WERI-Rb-1 (cell line): ENCODE results near the gene ZNF768.

Experiments
- DNase-seq: peaks from one replicate; pipeline ENCODE4 v3.0.0-alpha.2; 2020
- H3K27ac ChIP-seq: fragments of 250-450 bp; sonication (Bioruptor Pico); 2 replicates; pipeline ENCODE4 v1.5.1; 2020; ENCODE audit warnings: mild to moderate bottlenecking, moderate library complexity
- H3K27me3 ChIP-seq: fragments of 250-450 bp; sonication (Bioruptor Pico); 2 replicates; pipeline ENCODE4 v1.5.1; 2021; ENCODE audit warnings: mild to moderate bottlenecking, low read depth, moderate library complexity; ENCODE audit not compliant: insufficient read depth, severe bottlenecking
- H3K36me3 ChIP-seq: fragments of 250-450 bp; sonication (Bioruptor Pico); 2 replicates; pipeline ENCODE4 v1.5.1; 2020; ENCODE audit warnings: mild to moderate bottlenecking, moderate library complexity
- H3K4me3 ChIP-seq: 2 replicates; pipeline ENCODE4 v1.5.1; 2011; ENCODE audit warnings: low read depth, mild to moderate bottlenecking, control low read depth, low read length
- H3K9me3 ChIP-seq: fragments of 250-450 bp; sonication (Bioruptor Pico); 2 replicates; pipeline ENCODE4 v1.5.1; 2021; ENCODE audit warnings: mild to moderate bottlenecking, moderate library complexity; ENCODE audit not compliant: severe bottlenecking
- CTCF ChIP-seq: IDR thresholded peaks from 2 replicates; pipeline ENCODE4 v1.5.1; 2011; ENCODE audit warnings: low read depth, mild to moderate bottlenecking, control low read depth, inconsistent platforms, low read length

Gene ZNF768

GRCh38 chr16:30526137-30526822 is at the start of gene ZNF768:
TSS of gene ZNF768 (minus strand) at chr16:30526566. CDS start at chr16:30526413, 153 bp downstream.
- H3K27me3 ChIP-seq: no peaks in the 10 kb centered on the region
- H3K27ac ChIP-seq: peak within 1 kb of the TSS; percentile 98
- DNase-seq: no peak
- H3K9me3 ChIP-seq: no peaks in the 10 kb centered on the region
- H3K36me3 ChIP-seq: peaks cover 19% of the 10 kb centered on the region
- TF ChIP-seq CTCF: no peak
- peak within 1 kb of the TSS; percentile 88 for H3K4me3 ChIP-seq

GRCh38 chr16:30574678-30575077 is 48.3 kb upstream of the ZNF768 start:
- H3K27ac ChIP-seq: no peak overlapping the region
- no peak for TF ChIP-seq CTCF

GRCh38 chr16:30571445-30572322 is 45.3 kb upstream of the ZNF768 start, which contains the start of gene ZNF688:
TSS of gene ZNF688 (minus strand) at chr16:30571714. CDS start at chr16:30571629, 85 bp downstream.
- peak; percentile 97 for DNase-seq
- Histone ChIP-seq H3K4me3 (peak within 1 kb of the TSS; percentile 90), H3K27ac (peak within 1 kb of the TSS; percentile 96), H3K27me3 (no peaks in the 10 kb centered on the region), H3K9me3 (no peaks in the 10 kb centered on the region), H3K36me3 (peaks cover 20% of the 10 kb centered on the region)
- TF ChIP-seq CTCF: no peak

More at GRCh38 chr16:30574678-30575077, 48.3 kb upstream of the ZNF768 start:
- Histone ChIP-seq H3K9me3 (no peaks in the 10 kb centered on the region), H3K4me3 (no peak overlapping the region), H3K27me3 (no peaks in the 10 kb centered on the region), H3K36me3 (peaks cover 45% of the 10 kb centered on the region)
- DNase-seq: no peak

GRCh38 chr16:30570636-30571444 is 44.5 kb upstream of the ZNF768 start:
- Histone ChIP-seq H3K36me3 (peaks cover 13% of the 10 kb centered on the region), H3K4me3 (peak overlapping the region; percentile 90), H3K27ac (peak overlapping the region; percentile 96), H3K27me3 (no peaks in the 10 kb centered on the region), H3K9me3 (no peaks in the 10 kb centered on the region)
- DNase-seq: peak; percentile 49
- TF ChIP-seq CTCF: no peak

- no peaks in the 10 kb centered on the region for H3K27me3 ChIP-seq
- no peak for TF ChIP-seq CTCF
- peaks cover 11% of the 10 kb centered on the region for H3K36me3 ChIP-seq
- DNase-seq: no peak
- H3K9me3 ChIP-seq: no peaks in the 10 kb centered on the region
- 0 out of 2 replicates have a peak overlapping the region, but pooled peaks have one; percentile 90 for H3K4me3 ChIP-seq
- H3K27ac ChIP-seq: peak overlapping the region; percentile 96
Measured at GRCh38 chr16:30569746-30570635, 43.6 kb upstream of the ZNF768 start.
